GM12891 (cell line): ENCODE data around the gene SRGN.

ENCODE experiments used
- PAX5 ChIP-seq: IDR thresholded peaks from 2 replicates; pipeline ENCODE4 v1.6.1; 2011; ENCODE audit warnings: low read length, moderate library complexity, mild to moderate bottlenecking; ENCODE audit not compliant: insufficient read depth, severe bottlenecking
- POLR2A ChIP-seq: IDR thresholded peaks from 2 replicates; pipeline ENCODE4 v1.6.1; 2011; ENCODE audit warnings: low read depth, low read length, control low read depth
- POLR2AphosphoS5 ChIP-seq: IDR thresholded peaks from 2 replicates; pipeline ENCODE4 v1.6.1; 2011; ENCODE audit warnings: low read depth, low read length, control low read depth
- TAF1 ChIP-seq: IDR thresholded peaks from 2 replicates; pipeline ENCODE4 v1.6.1; 2011; ENCODE audit warnings: low read depth, low read length, control low read depth

DNA sequence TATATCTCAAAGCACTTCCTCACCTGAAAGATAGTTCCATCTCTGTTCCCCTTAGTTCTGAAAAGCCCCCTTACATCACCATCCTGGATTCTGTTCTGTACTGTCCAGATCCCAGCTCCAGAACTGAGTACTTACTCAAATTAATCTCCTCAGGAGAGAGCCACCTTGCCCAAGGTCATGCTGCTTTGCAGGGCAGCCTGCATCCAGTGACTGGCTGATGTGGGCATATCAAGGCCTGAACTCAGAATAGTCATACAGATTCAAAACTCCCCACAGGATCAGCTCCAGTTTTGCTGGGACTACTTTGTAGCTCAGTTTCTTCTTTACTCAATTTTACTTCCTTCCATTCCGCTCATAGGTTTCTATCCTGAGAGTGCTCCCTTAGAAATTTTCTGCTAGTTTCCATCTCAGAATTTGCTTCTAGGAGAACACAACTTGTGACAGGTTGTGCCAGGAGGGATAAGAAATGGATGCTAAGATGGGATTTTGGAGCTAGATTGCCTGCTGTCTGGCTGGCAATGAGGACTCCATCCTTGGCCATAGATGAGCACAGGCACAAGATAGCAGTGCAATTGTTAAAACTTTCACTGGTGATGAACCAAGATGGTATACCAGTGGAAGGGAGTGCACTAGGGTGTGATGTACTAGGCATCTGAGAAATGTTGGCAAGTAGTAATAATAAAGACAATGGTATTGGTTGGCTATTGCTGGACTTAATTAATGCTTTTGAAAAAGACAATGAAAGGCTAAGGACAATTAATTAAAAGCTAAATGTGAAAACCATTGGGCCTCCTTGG, 17.3 kb downstream of the SRGN start:
- TF ChIP-seq POLR2A (peak; percentile 74; the same call in 1 of the 2 replicates), PAX5 (no peak), POLR2AphosphoS5 (peak; percentile 68), TAF1 (no peak)
